GM20000 (cell line): ENCODE measurements around the gene RTF1.
"Not testable (repeated sequence)": the region's sequence is repeated elsewhere in the genome, so short reads cannot be mapped to it uniquely, and the experiment has no call there.

Source experiments
- DNase-seq: peaks from one replicate; pipeline ENCODE4 v3.0.0; 2012; ENCODE audit warnings: low spot score
- CTCF ChIP-seq: IDR thresholded peaks from 2 replicates; pipeline ENCODE4 v1.5.1; 2012; ENCODE audit warnings: mild to moderate bottlenecking, control low read depth; ENCODE audit errors: extremely low read depth, missing control alignments

Gene RTF1

GRCh38 chr15:41438206-41438605, 21.3 kb downstream of the RTF1 start:
- DNase-seq, result no peak
- TF ChIP-seq CTCF, result no peak

DNA sequence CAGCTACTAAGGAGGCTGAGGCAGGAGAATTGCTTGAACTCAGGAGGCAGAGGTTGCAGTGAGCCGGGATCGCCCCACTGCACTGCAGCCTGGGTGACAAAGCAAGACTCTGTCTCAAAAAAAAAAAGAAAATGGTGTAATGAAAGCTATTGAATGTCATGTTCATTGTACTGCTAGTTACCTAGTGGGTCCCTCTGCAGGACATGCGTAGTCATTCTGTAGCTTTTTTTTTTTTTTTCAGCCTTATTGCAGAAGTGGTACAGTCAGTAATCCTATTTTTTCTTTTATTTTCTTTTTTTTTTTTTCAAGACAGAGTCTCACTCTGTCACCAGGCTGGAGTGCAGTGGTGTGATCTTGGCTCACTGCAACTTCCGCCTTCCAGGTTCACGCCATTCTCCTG, 21.9 kb downstream of the RTF1 start:
- not testable (repeated sequence) for DNase-seq

- DNase-seq, result no peak
Observed at GRCh38 chr15:41443275-41443674, 26.4 kb downstream of the RTF1 start.

GRCh38 chr15:41445399-41445798, 28.5 kb downstream of the RTF1 start:
- no peak for DNase-seq
- TF ChIP-seq CTCF, result no peak

More at GRCh38 chr15:41443275-41443674, 26.4 kb downstream of the RTF1 start:
- TF ChIP-seq CTCF, result no peak

DNA sequence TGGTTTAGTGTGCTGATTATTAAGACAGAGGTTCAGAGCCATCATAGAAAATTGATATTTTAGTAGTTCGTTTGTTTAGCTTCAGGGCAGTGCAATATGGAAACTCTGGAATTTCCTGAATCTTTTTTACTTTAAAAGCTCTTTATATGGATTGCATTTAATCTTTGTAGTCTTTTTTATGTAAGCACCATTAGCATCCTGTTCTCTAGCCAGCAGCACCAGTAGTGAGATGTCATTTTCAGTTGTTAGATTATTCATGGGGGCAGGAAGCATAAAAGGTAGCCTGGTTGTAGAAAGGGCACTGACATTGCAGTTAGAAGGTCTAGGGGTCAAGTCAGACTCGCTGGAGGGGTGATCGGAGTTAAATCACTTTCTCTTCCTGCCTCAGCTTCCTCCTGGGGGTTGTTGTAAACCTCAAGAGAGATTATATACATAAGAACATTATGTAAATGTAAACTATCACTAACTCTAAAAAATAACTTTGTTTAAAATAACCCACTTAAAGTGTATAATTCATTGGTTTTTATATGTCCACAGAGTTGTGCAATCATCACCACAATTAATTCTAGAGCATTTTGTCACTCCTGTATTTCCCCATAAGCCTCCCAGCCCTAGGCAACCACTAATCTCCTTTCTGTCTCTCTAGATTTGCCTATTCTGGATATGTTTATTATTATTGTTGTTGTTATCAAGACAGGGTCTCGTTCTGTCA, 45.3 kb downstream of the RTF1 start:
- TF ChIP-seq CTCF, result no peak
- DNase-seq, result no peak

DNA sequence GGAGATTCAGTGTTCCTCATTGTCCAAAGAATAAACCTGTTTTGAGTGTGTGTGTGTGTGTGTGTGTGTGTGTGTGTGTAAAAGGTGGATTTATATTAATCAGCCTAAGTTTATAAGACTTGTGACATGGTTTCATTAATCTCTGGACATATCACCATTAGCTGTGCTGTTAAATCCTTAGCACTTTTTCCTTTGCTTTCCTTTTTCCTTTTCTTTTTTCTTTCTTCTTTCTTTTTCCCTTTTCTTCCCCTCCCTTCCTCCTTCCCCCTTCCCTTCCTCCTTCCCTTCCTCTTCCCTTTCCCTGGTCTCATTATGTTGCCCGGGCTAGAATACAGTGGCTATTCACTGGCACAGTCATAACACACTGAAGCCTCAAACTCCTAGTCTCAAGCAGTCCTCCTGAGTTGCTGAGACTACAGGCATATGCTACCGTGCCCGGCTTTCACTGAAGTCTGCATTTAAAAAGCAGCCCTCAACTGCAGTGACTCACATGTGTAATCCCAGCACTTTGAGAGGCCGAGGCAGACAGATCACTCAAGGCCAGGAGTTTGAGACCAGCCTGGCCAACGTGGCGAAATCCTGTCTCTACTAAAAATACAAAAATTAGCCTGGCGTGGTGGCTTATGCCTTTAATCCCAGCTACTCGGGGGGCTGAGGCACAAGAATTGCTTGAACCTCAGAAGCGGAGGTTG, 48.1 kb downstream of the RTF1 start:
- no peak for DNase-seq
- no peak for TF ChIP-seq CTCF

- peak; percentile 51 for DNase-seq
- TF ChIP-seq CTCF, result peak; percentile 85
Observed at GRCh38 chr15:41465822-41466421, 49.0 kb downstream of the RTF1 start.
